Dendritic cell treated with granulocyte-macrophage colony-stimulating factor and Interleukin-4, amounts not matched to agents 40 ng/mL and 50 ng/mL, for 4 days (primary cell): Measurements from ENCODE around the gene ROR1.
"Not testable (repeated sequence)": the region's sequence is repeated elsewhere in the genome, so short reads cannot be mapped to it uniquely, and the experiment has no call there.

Source experiments
- H3K27ac Mint-ChIP-seq: one replicate; pipeline ENCODE4 v1.8.0; 2022; ENCODE audit warnings: mild to moderate bottlenecking, mixed read lengths
- H3K27me3 Mint-ChIP-seq: one replicate; pipeline ENCODE4 v1.8.0; 2022; ENCODE audit warnings: mild to moderate bottlenecking, mixed read lengths
- H3K36me3 Mint-ChIP-seq: one replicate; pipeline ENCODE4 v1.8.0; 2022; ENCODE audit warnings: low read depth, mixed read lengths
- H3K4me1 Mint-ChIP-seq: one replicate; pipeline ENCODE4 v1.8.0; 2022; ENCODE audit warnings: low read depth, mixed read lengths
- H3K4me3 Mint-ChIP-seq: one replicate; pipeline ENCODE4 v1.8.0; 2022; ENCODE audit warnings: mild to moderate bottlenecking, moderate library complexity, mixed read lengths
- H3K9me3 Mint-ChIP-seq: one replicate; pipeline ENCODE4 v1.8.0; 2022; ENCODE audit warnings: mixed read lengths
- intact Hi-C: fragments of 100-400 bp; cut with micrococcal nuclease; formaldehyde crosslinking; loops from one replicate; pipeline ENCODE4 v1.15.0; 2022

ROR1 gene

DNA sequence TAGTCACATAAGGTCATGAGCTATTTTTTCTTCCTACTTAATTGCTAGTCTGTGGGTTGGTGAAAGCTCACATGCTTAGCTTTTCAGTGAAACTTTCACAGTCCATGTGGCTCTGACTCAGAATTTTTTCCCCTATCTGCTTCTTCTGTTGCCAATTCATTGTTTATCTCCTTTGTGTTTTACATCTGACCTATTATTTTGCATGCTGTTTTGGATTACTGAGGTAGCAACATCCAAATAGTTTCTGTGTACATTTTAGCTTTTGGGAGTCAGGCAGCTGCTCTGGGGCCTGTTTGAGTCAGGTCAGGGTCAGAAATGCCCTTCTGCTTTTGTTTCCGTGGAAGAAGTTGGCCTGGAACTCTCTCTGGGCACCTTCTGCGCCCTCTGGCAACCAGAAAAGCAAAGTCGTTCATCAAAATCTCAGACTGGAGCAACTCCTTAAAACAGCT is 40.0 kb downstream of the ROR1 start:
- H3K4me3 Mint-ChIP-seq = no peak overlapping the region

DNA sequence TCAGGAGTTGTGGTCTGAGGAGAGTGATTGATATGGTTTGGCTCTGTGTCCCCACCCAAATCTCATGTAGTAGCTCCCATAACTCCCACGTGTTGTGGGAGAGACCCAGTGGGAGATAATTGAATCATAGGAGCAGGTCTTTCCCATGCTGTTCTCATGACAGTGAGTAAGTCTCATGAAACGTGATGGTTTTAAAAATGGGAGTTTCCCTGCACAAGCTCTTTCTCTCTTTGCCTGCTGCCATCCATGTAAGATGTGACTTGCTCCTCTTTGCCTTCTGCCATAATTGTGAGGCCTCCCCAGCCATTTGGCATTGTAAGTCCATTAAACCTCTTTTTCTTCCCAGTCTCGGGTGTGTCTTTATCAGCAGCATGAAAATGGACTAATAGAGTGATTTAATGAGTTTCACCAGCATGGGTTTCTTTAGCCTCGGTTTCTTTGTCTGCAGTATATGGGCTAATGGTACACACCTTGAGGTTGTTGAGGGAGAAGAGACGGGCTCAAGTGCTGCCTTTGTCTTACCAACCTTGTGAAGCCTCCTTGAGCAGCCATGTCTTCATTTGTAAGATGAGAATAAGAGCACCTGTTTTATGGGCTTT is 42.5 kb downstream of the ROR1 start:
- H3K9me3 Mint-ChIP-seq, H3K4me1 Mint-ChIP-seq, H3K36me3 Mint-ChIP-seq, H3K27ac Mint-ChIP-seq, intact Hi-C loops, H3K27me3 Mint-ChIP-seq, H3K4me3 Mint-ChIP-seq: not testable (repeated sequence)

More for the DNA sequence above, 40.0 kb downstream of the ROR1 start:
- peaks cover 1% of the 10 kb centered on the region for H3K27me3 Mint-ChIP-seq
- intact Hi-C loops = no loop called here
- no peaks in the 10 kb centered on the region for H3K36me3 Mint-ChIP-seq
- H3K9me3 Mint-ChIP-seq = peaks cover 8% of the 10 kb centered on the region
- no peak overlapping the region for H3K27ac Mint-ChIP-seq
- H3K4me1 Mint-ChIP-seq = no peaks in the 10 kb centered on the region

GRCh38 chr1:63817152-63817667 is 43.4 kb downstream of the ROR1 start:
- Mint-ChIP-seq H3K27me3 (peaks cover 1% of the 10 kb centered on the region), H3K4me3 (no peak overlapping the region), H3K9me3 (peaks cover 8% of the 10 kb centered on the region), H3K36me3 (no peaks in the 10 kb centered on the region), H3K4me1 (peaks cover 6% of the 10 kb centered on the region), H3K27ac (no peak overlapping the region)
- intact Hi-C loops = no loop called here

- H3K27ac Mint-ChIP-seq = no peak overlapping the region
- no peaks in the 10 kb centered on the region for H3K36me3 Mint-ChIP-seq
- H3K4me1 Mint-ChIP-seq = peaks cover 6% of the 10 kb centered on the region
- no peak overlapping the region for H3K4me3 Mint-ChIP-seq
- peaks cover 1% of the 10 kb centered on the region for H3K27me3 Mint-ChIP-seq
- intact Hi-C loops = no loop called here
- peaks cover 8% of the 10 kb centered on the region for H3K9me3 Mint-ChIP-seq
These were observed 43.9 kb downstream of the ROR1 start for GRCh38 chr1:63817700-63818099.

DNA sequence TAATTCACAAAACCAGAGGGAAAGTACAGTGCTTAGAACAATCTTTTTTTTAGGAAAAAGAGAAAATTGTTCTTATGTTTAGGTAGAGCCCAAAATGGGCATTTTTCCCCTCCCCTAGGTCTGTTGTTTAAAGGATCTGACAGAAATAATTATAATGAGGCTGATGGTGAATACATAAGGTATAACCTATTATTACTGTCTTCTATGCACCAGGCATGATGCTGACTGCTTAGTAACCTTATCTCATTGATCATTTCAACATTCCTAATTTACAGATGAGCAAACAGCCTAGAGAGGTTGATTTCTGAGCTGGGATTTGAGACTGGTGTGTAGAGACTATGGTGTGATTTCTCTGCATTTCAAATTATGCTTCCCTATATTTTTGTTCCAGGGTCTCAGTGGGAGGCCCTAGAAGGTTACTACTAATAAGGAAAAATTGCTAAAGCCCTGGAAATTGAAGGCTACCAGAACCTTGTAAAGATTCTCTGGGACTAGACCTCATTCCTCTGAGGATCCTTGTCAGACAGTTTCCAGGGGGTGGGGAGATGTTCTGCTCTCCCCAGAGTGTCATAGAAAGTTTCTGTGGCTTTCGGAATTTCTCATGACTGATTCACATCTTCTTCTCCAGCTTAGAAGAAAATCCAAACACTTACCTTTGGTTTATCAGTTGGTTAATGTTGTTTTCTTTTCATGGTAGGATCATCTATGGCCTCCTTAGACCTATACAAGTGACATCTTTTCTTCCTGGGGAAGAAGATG is 44.9 kb downstream of the ROR1 start:
- Mint-ChIP-seq H3K4me1 (peaks cover 6% of the 10 kb centered on the region), H3K36me3 (no peaks in the 10 kb centered on the region), H3K4me3 (no peak overlapping the region), H3K27ac (no peak overlapping the region), H3K9me3 (peaks cover 8% of the 10 kb centered on the region), H3K27me3 (peaks cover 1% of the 10 kb centered on the region)
- intact Hi-C loops = no loop called here

DNA sequence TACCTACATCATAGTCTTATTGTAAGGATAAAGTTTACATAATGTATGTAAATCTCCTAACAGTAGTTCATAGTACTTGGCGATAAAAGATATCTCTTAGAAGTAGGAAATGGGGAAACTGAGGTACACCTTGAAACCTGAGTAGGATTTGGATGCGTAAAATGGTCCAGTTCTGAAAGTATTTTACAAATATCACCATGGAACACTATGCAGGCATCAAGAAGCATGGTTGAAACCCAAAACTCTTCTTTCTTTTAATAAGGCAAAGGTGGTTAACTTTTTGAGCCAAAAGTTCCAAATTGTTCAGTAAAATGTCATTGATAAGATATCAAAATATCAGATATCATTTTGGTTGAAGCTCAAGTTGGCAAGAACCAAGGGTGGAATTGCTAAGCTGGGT is 46.0 kb downstream of the ROR1 start:
- H3K9me3 Mint-ChIP-seq = peaks cover 8% of the 10 kb centered on the region
- peaks cover 6% of the 10 kb centered on the region for H3K4me1 Mint-ChIP-seq
- H3K36me3 Mint-ChIP-seq = no peaks in the 10 kb centered on the region
- H3K27ac Mint-ChIP-seq = no peak overlapping the region
- H3K27me3 Mint-ChIP-seq = peaks cover 1% of the 10 kb centered on the region
- intact Hi-C loops = no loop called here
- H3K4me3 Mint-ChIP-seq = no peak overlapping the region

DNA sequence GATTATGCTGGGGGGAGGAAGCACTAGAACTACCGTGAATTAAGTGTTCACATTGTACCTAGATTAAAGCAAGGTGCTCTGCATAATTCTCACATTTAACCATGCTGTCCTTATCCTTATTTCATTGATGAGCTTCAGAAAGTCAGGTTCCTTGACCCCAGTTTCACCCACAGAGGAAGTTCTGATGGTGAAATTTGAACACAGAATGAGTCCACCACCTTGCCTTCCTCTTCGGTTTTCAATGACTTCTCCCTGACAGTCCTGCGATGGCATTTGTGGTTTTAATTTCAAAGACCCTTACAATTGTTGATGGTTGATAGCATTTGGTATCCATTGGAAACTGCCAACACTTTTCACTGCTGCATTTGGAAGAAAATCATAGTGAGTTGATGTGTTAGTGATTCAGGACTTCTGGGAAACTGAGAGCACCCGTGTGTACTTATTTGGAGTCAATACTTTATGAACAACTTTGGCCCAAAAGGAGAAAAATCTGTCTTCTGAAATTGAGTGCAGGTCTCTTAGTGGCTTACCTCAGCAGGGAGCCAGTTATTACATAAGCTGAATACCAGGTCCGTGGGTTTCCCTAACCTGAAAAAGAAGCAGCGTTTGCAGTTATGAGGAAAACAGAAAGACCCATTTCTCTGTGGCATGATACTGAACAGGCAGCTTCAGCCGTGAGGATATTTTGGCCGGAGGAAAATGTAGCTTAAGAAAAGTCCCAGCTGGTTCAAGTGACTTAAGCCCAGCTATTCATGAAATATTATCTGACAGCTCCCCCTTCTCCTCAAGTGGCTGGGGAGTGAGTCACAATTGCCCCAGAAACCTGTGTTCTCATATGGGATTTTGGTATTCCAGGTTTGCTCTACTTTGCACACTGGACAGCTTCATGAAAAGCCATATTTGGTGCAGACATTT is 47.5 kb downstream of the ROR1 start:
- Mint-ChIP-seq H3K36me3 (no peaks in the 10 kb centered on the region), H3K27me3 (peaks cover 1% of the 10 kb centered on the region), H3K9me3 (peaks cover 4% of the 10 kb centered on the region), H3K4me1 (peaks cover 6% of the 10 kb centered on the region), H3K27ac (no peak overlapping the region), H3K4me3 (no peak overlapping the region)
- intact Hi-C loops = no loop called here

- intact Hi-C loops = no loop called here
- no peaks in the 10 kb centered on the region for H3K9me3 Mint-ChIP-seq
- H3K36me3 Mint-ChIP-seq = no peaks in the 10 kb centered on the region
- no peak overlapping the region for H3K27ac Mint-ChIP-seq
- H3K4me3 Mint-ChIP-seq = no peak overlapping the region
- H3K4me1 Mint-ChIP-seq = peaks cover 6% of the 10 kb centered on the region
- H3K27me3 Mint-ChIP-seq = peaks cover 1% of the 10 kb centered on the region
These were observed 48.7 kb downstream of the ROR1 start for GRCh38 chr1:63822540-63822939.

DNA sequence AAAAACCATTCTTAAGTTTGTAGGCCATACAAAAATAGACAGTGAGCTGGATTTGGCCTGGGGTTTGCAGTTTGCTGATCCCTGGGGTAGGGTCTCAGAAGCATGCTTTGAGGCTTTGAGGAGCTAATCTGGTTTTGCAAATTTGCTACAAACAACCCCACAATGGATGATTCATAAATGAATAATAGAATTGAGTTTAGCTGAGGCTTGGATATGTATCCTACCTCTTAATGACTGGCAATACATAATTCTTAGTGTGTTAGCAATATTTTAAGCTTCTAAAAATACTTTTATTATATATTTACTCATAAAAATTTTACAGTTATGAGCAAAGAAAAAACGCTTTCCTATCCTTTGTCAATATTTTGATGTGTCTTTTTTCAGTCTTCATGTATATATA is 50.6 kb downstream of the ROR1 start:
- intact Hi-C loops = no loop called here
- no peaks in the 10 kb centered on the region for H3K27me3 Mint-ChIP-seq
- no peaks in the 10 kb centered on the region for H3K9me3 Mint-ChIP-seq
- H3K36me3 Mint-ChIP-seq = no peaks in the 10 kb centered on the region
- peaks cover 6% of the 10 kb centered on the region for H3K4me1 Mint-ChIP-seq
- no peak overlapping the region for H3K27ac Mint-ChIP-seq
- no peak overlapping the region for H3K4me3 Mint-ChIP-seq

DNA sequence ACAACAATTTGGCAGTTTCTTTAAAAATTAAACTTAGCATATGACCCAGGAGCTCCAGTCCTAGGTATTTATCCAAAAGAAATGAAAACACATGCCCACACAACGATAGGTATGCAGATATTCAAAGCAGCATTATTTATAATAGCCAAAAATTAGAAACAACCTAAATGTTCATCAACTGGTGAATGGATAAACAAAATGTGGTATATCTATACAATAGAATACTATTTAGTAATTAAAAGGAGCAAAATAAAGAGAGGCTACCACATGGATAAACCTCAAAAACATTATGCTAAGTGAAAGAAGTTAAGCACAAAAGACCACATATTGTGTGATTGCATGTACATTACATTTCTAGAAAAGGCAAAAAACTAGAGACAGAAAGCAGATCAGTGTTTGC is 51.3 kb downstream of the ROR1 start:
- H3K4me1 Mint-ChIP-seq = peaks cover 6% of the 10 kb centered on the region
- no peak overlapping the region for H3K27ac Mint-ChIP-seq
- H3K4me3 Mint-ChIP-seq = no peak overlapping the region
- intact Hi-C loops = no loop called here
- H3K36me3 Mint-ChIP-seq = no peaks in the 10 kb centered on the region
- no peaks in the 10 kb centered on the region for H3K9me3 Mint-ChIP-seq
- no peaks in the 10 kb centered on the region for H3K27me3 Mint-ChIP-seq

GRCh38 chr1:63826246-63826861 is 52.5 kb downstream of the ROR1 start:
- H3K4me3 Mint-ChIP-seq, H3K4me1 Mint-ChIP-seq, H3K36me3 Mint-ChIP-seq, H3K9me3 Mint-ChIP-seq, intact Hi-C loops, H3K27ac Mint-ChIP-seq, H3K27me3 Mint-ChIP-seq: not testable (repeated sequence)

- Mint-ChIP-seq H3K36me3 (no peaks in the 10 kb centered on the region), H3K27ac (no peak overlapping the region)
- intact Hi-C loops = no loop called here
These were observed 53.8 kb downstream of the ROR1 start for GRCh38 chr1:63827411-63828321.

More at GRCh38 chr1:63827411-63828321, 53.8 kb downstream of the ROR1 start:
- no peaks in the 10 kb centered on the region for H3K4me1 Mint-ChIP-seq
- no peaks in the 10 kb centered on the region for H3K9me3 Mint-ChIP-seq
- H3K4me3 Mint-ChIP-seq = no peak overlapping the region
- H3K27me3 Mint-ChIP-seq = no peaks in the 10 kb centered on the region
